ENCODE measurements around the gene LRRC23. TPM values are rescaled to one million over a fixed set of nuclear protein-coding genes. Genes with fewer than 3 reads are reported as not detected.

The LRRC23 gene
- total and polyA plus RNA-seq, 2 experiments from 2014 or later, result 2.4 to 9.1 TPM

GRCh38 chr12:6909421-6910145 lies 5.0 kb downstream of the LRRC23 start (continued):
- TF ChIP-seq CREB1 (CRISPR knock-in tag; IDR thresholded peaks at IDR 0.05; ENCODE audit: low read depth) (no peak), POLR2AphosphoS5 (IDR thresholded peaks at IDR 0.05; ENCODE audit: low read depth) (no peak), EZH2phosphoT487 (IDR thresholded peaks at IDR 0.05; ENCODE audit: unreplicated experiment) (no peak), JUNB (IDR thresholded peaks at IDR 0.05; ENCODE audit: unreplicated experiment) (no peak)

- peaks cover 30% of the 10 kb centered on the region for H3K4me1 Mint-ChIP-seq
- no peak overlapping the region; the same call in 2 of the 3 replicates for H3K4me3 Mint-ChIP-seq
- Histone ChIP-seq H3K79me2 (replicated peaks; ENCODE audit: insufficient read depth) (peaks cover 8% of the 10 kb centered on the region), H3K4me2 (0 out of 2 replicates have a peak overlapping the region, but pooled peaks have one; percentile 43), H4K20me1 (replicated peaks; ENCODE audit: insufficient read depth) (no peaks in the 10 kb centered on the region), H2AFZ (peak overlapping the region; percentile 76; the same call in 1 of the 2 replicates), H3K27me3 (ENCODE audit: insufficient read depth) (no peaks in the 10 kb centered on the region), H3K4me3 (no peak overlapping the region), H3F3A (replicated peaks; ENCODE audit: low read depth) (peaks cover 15% of the 10 kb centered on the region; the same call in 1 of the 2 replicates), H3K36me3 (ENCODE audit: insufficient read depth) (peaks cover 6% of the 10 kb centered on the region; the same call in 1 of the 2 replicates), H3K9me2 (ENCODE audit: insufficient read depth) (no peaks in the 10 kb centered on the region), H3K27ac (ENCODE audit: low read depth) (no peak overlapping the region), H3K4me1 (ENCODE audit: insufficient read depth) (peaks cover 19% of the 10 kb centered on the region)
- TF ChIP-seq, protein P1, sequence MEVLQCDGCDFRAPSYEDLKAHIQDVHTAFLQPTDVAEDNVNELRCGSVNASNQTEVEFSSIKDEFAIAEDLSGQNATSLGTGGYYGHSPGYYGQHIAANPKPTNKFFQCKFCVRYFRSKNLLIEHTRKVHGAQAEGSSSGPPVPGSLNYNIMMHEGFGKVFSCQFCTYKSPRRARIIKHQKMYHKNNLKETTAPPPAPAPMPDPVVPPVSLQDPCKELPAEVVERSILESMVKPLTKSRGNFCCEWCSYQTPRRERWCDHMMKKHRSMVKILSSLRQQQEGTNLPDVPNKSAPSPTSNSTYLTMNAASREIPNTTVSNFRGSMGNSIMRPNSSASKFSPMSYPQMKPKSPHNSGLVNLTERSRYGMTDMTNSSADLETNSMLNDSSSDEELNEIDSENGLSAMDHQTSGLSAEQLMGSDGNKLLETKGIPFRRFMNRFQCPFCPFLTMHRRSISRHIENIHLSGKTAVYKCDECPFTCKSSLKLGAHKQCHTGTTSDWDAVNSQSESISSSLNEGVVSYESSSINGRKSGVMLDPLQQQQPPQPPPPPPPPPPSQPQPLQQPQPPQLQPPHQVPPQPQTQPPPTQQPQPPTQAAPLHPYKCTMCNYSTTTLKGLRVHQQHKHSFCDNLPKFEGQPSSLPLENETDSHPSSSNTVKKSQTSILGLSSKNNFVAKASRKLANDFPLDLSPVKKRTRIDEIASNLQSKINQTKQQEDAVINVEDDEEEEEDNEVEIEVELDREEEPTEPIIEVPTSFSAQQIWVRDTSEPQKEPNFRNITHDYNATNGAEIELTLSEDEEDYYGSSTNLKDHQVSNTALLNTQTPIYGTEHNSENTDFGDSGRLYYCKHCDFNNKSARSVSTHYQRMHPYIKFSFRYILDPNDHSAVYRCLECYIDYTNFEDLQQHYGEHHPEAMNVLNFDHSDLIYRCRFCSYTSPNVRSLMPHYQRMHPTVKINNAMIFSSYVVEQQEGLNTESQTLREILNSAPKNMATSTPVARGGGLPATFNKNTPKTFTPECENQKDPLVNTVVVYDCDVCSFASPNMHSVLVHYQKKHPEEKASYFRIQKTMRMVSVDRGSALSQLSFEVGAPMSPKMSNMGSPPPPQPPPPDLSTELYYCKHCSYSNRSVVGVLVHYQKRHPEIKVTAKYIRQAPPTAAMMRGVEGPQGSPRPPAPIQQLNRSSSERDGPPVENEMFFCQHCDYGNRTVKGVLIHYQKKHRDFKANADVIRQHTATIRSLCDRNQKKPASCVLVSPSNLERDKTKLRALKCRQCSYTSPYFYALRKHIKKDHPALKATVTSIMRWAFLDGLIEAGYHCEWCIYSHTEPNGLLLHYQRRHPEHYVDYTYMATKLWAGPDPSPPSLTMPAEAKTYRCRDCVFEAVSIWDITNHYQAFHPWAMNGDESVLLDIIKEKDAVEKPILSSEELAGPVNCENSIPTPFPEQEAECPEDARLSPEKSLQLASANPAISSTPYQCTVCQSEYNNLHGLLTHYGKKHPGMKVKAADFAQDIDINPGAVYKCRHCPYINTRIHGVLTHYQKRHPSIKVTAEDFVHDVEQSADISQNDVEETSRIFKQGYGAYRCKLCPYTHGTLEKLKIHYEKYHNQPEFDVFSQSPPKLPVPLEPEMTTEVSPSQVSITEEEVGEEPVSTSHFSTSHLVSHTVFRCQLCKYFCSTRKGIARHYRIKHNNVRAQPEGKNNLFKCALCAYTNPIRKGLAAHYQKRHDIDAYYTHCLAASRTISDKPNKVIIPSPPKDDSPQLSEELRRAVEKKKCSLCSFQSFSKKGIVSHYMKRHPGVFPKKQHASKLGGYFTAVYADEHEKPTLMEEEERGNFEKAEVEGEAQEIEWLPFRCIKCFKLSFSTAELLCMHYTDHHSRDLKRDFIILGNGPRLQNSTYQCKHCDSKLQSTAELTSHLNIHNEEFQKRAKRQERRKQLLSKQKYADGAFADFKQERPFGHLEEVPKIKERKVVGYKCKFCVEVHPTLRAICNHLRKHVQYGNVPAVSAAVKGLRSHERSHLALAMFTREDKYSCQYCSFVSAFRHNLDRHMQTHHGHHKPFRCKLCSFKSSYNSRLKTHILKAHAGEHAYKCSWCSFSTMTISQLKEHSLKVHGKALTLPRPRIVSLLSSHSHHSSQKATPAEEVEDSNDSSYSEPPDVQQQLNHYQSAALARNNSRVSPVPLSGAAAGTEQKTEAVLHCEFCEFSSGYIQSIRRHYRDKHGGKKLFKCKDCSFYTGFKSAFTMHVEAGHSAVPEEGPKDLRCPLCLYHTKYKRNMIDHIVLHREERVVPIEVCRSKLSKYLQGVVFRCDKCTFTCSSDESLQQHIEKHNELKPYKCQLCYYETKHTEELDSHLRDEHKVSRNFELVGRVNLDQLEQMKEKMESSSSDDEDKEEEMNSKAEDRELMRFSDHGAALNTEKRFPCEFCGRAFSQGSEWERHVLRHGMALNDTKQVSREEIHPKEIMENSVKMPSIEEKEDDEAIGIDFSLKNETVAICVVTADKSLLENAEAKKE (CRISPR knock-in tag; IDR thresholded peaks at IDR 0.05), result no peak
- no peak for TF ChIP-seq JUNB (IDR thresholded peaks at IDR 0.05; ENCODE audit: unreplicated experiment)
- TF ChIP-seq ZNF331 (CRISPR knock-in tag; IDR thresholded peaks at IDR 0.05; ENCODE audit: low read depth), result no peak
- TF ChIP-seq REST (IDR thresholded peaks at IDR 0.05; ENCODE audit: unreplicated experiment), result no peak
- no peak for TF ChIP-seq POLR2AphosphoS5 (IDR thresholded peaks at IDR 0.05; ENCODE audit: low read depth)
- TF ChIP-seq CTCF (conservative IDR thresholded peaks at IDR 0.05; ENCODE audit: low read depth in 2 of 2), result no peak
- no peak for TF ChIP-seq NANOG (IDR thresholded peaks at IDR 0.05; ENCODE audit: borderline replicate concordance)
- DNase-seq (ENCODE audit: low spot score) (no peak), ATAC-seq (no peak)
- H3K27ac Mint-ChIP-seq, result no peak overlapping the region
- H3K9me3 Mint-ChIP-seq, result no peaks in the 10 kb centered on the region
- H3K27me3 Mint-ChIP-seq (ENCODE audit: insufficient read depth, low read depth, poor library complexity), result peaks cover 19% of the 10 kb centered on the region
- H3K36me3 Mint-ChIP-seq (ENCODE audit: low read depth), result peaks cover 19% of the 10 kb centered on the region
Measured at GRCh38 chr12:6912164-6912935, 7.7 kb downstream of the LRRC23 start.

All from GM23338 (cell line).